GM19240 (cell line): ENCODE measurements around the gene CHAD.
A peak's percentile ranks its signal among the peaks of the same experiment; 100 is the strongest.
"Not testable (repeated sequence)": the region's sequence is repeated elsewhere in the genome, so short reads cannot be mapped to it uniquely, and the experiment has no call there.

Source experiments
- DNase-seq: peaks from one replicate; pipeline ENCODE4 v3.0.0; 2011; ENCODE audit warnings: low spot score; ENCODE audit not compliant: insufficient read length

Gene CHAD

DNA sequence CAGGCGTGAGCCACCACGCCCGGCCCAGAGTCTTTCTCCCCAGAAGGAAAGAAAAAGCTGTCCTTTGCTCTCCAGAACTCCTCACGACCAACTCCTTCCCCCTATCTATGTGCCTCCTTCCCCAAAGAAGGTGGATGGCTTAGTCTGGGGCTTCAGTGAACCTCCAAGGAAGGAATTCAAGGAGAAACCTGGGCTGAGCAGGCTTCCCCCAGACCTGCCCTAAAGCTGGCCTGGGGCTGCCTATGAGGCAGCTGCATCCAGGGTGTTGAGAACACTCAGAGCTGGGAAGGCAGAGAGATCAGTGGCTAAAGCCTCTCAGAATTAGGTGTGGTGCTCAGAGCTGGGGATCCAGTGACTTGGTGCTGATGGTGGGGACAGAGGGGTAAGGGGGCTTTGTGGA, 38.9 kb downstream of the CHAD start:
- DNase-seq = no peak

DNA sequence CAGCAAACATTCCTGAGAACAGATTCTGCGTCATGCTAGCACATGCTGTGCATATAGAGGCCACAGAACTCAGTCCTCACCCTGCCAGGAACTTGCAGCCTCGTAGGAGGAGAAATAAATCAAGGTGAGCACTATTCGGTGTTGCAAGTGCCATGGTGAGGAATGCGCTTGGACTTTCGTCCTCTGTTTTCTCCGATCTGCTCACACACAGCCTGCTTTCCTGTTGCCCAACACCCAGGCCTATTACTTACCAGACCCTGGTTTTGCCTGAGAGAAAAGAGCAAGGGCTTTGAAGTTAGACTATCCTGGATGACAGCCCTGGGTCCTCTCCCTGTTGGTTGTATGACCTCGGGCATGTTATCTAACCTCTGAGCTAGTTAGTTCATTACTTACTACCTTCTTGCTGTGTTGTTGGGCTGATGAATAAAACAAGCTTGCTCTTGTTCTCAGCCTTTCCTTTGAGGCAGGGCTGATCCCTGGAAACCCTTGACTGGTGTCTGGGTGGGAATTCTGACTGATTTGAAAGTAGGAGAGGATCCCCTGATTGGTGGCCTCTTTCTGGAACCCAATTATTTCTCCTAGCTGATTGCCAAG, 39.8 kb downstream of the CHAD start:
- DNase-seq = no peak

DNA sequence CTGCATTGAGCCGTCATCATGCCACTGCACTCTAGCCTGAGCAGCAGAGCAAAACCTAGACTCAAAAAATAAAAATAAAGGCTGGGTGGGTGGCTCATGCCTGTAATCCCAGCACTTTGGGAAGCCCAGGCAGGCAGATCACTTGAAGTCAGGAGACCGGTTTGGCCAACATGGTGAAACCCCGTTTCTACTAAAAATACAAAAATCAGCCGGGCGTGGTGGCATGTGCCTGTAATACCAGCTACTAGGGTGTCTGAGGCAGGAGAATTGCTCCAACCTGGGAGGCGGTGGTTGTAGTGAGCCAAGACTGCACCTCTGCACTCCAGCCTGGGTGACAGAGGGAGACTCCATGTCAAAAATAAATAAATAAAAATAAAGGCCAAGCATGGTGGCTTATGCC, 40.6 kb downstream of the CHAD start:
- DNase-seq = not testable (repeated sequence)

DNA sequence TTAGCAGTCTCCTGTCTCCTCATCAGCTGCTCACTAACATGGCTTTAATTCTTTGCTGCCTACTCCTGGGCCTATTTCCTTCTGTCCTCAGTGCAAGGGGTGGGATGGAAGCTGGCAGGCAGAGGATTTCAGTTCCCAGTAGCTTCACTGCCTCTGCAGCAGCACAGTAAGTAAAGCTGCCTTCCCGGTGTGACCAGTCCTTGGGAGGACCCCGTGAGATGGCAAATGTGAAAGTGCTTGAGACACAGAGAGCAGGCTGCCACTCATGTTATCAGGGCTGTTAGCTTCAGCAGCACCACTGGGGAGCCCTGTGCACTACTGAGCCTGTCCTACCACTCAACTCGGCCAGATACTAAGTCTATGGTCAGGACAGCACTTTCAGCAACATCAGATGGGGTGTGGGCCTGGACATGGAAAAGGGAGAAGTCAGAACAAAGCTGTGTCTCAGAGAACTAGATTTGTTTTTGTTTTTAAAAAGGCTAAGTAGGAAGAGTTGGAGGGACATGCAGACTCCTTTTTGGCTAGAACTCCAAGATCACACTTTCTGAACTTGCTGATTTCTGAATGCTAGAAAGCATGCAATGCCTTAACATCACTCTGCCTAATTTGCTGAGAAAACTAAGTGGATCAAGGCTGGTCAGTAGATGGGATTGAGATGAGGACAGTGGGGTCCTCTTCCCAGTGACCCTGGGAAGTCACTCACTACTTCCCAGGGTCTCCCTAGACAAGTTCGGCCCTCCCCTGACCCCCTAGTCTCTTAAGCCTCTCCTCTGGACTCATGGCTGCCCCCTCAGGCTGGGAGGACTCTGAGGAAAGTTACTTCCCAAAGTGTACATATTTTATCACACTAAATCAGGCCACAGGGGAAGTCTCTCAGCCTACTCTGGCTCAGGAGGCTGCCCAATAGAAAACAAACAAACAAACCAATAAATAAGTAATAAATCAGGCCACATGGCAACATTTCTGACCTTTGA, 41.6 kb downstream of the CHAD start:
- peak; percentile 28 for DNase-seq

DNA sequence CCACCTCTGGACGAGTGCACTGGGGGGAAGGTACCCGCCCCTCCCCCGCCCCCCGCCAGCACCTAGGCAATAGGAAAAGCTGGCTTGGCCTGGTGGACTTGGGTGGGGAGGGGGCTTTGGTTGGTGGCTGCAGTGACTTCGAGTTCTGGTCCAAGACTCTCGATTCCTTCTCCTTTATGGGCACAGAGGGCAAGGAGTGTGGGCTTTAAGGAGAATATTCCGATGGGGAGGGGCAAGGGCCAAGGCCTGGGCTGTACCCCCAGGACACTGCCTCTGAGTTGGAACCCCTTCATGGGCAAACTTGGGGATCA, 42.3 kb downstream of the CHAD start:
- DNase-seq = no peak

DNA sequence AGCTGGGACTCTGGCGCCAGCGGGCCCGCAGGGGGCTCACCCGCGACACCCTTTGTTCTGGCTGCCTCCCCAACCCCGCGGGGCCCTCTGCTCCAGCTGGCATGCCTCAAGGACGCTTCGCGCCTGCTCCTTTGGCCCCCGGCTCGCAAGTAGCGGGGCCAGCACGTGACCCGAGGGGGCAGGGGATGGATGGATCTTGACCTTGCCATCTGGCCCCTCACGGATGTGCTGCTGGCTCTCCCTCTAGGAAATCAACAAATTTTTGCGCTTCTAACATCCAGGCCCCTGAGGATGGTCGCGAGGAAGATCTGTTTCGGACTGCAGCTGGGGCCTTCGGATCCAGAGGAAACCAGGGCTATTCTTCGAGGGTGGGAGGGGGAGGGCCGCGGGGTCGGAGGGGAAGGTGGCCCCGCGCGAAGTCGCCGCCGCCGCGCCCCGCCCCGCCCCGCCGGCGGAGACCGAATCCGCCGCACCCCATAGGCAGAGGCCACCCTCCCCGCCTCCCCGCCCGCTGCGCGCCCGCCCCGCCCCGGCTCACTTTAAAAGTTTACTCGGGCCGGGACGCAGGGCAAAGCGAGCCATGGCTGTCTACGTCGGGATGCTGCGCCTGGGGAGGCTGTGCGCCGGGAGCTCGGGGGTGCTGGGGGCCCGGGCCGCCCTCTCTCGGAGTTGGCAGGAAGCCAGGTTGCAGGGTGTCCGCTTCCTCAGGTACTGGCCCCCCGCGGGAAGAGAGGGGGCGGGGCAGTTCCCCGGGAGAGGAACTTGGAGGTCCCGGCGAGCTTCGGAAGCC, 42.8 kb downstream of the CHAD start, which contains the start of gene ACSF2:
Gene ACSF2 (plus strand): TSS at position 537 of the 790 bp plus-strand sequence. CDS start 44 bp downstream, at position 581.
- peak; percentile 48 for DNase-seq

DNA sequence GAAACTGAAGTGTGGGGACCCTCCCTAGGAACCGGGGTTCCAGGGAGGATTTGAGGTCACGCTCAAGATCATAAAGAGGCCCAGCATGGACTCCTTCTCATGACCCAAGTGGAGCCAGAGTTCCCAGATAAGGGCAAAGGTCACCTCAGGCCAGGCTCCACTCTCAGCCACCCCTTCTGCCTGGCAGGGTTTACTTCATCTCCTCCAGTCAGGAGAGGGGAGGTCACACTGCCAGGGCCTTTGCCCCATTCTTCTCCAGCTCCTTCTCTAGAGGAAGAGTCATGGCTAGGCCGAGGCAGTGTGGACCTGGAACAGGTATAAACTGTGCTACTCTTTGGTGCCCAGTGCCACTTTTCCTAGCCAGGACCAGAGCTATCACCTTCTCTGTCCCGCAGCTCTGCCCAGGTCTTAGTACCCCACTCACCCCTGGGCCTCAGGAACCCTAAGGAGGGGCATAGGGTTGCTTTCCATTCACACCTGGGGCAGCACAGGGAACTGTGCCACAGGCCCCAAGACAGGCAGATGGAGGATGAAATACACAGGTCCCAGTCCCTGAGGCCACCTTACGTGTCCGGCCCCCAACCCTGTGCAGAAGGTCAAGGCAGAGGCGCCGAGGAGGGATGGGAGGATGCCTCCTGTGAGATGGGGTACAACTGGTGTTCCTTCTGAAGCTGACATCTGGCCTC, 43.5 kb downstream of the CHAD start:
- no peak for DNase-seq

DNA sequence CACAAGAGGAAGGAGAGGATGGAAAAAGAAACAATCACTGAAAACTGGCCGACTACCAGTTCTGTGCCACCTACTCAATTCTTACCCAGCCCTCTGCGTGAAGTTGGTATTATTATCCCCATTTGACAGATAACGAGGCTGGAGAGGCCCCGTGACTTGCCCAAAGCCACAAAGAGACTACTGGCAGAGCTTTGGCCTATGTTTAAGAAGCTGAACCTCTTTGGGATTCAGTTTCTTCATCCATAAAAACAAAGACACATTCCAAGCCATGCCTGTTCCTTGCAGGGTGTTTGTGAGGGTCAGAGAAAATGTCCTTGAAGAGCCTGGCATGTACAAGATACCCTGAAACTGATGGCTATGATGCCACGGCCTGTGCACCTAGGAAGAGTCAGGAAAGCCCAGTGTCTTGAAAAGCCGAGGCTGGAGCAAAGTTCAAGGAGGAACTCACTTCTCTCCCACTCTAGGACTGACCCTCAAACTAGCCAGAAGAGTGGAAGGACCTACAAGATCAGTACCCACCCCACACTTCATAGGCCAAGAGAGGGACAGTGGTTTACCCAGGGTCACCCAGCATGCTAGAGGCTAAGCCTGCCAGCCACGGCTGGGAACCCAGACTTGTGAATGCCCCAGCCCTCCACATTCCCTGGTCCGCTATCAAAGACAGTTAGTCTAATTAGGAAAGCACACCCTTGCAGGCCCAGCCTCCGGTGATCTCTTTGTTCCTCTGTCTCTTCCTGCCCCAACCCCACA, 44.3 kb downstream of the CHAD start:
- no peak for DNase-seq

DNA sequence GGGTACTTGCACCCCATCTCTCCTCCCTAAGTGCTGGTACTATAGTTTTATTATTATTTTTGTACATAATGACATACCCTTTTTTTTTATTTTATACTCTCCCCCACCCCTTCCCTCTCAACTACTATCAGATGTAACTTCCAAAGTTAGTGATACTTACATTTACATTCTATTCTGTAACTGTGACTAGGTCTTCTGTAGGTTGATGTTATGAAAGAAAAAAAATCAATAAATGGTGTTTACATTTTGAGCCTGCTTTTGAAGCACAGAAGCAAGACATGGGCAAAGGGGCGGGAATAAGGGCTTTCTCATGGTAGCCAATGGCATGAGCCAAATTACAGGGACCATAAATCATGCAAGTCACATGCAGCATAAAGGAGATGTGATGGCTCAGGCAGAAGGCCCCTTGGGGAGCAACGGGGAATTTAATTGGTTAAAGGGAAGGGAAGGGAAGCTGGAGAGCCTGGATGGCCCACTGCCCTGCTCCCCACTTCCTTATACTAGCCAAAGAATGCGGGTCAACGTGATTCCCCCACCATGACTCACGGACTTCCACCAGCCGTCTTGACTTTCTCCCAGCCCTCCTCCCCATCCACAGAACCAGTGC, 45.0 kb downstream of the CHAD start:
- DNase-seq = no peak

DNA sequence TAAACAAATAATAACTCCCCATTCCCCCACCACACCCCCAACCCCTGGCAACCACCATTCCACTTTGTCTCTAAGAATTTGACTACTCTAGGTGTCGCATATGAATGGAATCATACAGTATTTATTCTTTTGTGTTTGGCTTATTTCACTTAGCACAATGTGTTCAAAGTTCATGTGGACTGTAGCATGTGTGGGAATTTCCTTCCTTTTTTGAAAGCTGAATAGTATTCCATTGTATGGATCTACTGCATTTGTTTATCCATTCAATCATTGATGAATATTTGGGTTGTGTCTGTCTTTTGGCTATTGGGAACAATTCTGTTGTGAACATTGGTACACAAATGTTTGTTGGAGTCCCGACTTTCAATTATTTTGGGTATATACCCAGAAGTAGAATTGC, 45.9 kb downstream of the CHAD start:
- no peak for DNase-seq

DNA sequence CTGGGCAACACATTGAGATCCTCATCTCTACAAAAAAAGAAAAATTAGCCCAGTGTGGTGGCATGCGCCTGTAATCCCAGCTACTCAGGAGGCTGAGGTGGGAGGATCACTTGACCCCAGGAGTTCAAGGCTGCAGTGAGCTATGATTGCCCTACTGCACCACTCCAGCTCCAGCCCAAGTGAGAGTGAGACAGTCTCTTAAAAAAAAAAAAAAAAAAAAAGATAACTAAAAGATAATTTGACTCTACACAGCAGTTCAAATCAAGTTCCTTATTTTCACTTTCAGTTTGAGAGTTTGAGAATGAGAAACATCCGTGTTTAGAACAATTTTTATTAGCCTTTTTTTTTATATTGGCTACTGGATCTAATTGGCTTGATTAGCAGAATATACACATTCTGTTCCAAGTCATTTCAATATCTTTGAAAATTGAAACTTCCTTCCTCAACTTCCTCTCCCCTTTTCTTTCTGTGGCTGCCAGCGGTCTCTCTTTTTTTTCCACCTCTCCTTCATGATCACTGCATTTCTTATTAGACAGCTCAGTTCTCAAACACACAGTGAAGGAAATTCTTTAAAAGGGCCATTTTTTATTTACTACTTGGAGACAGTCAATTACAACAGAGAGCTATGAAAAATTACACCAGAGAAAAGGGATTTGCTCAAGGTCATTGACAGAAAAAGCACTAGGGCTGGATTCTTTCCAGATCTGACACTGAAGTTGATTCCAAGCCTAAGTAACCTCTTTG, 47.2 kb downstream of the CHAD start:
- no peak for DNase-seq

DNA sequence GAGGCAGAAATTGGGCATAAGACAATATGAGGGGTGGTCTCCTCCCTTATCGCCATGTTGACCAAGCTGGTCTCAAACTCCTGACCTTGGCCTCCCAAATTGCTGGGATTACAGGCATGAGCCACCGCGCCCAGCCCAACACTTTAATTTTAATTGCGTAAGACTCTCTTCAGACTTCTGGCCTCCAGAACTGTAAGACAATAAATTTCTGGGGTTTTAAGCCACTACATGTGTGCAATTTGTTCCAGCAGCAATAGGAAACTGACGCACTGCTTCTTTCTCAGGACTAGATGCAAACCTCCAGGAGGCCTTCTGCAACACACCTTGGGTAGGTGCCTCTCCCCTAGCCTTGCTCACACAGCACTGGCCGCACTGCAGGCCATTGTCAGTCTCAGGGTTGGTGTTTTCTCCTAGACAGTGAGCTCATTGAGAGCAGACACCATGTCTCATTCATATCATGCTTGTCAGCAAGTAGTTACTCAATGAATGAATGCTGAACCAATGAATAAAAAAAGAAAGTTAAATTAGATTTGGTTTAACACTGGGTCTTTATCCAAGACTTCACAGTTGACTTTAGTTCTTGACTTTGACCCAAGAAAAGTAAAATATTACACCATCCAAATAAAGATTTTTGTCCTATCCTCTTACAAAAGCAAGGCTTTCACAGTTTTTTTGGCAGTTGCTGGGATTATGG, 48.1 kb downstream of the CHAD start:
- no peak for DNase-seq

DNA sequence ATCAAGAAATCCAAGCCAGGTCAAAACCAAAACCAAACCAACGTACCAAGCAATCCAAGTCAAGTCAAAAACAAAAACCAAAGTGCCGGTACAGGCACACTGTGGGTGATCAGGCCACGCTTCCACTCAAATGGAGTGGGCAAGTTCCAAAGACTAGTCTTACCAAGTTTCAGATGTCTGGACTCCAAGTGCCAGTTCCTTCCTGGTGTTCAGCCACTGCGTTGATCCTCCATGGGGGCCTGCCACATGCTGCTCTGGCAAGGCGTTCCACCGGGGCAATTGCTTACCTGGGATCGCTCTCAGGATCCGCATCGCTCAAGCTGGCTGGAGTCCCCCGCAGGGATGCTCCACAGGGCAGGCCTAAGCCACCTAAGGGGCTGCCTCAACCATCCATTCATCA, 49.1 kb downstream of the CHAD start:
- DNase-seq = not testable (repeated sequence)

DNA sequence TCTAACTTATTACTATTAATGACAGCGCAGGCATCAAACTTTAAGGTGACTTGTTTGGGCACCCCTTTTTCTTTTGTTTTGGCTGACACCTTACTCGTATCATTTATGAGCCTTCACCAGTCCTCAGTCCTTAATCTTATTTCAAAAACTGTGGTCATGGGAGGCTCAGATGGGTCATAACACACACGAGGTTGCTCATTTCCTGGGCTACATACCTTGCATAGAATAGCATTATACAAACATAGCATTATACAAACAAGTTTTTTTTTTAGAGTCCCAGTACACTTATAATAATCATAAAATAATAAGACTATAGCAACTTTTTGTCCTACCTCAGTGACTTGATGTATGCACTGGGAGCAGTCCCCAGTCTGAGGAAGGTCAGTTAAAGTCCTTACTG, 53.9 kb downstream of the CHAD start:
- DNase-seq = no peak
